GM18858 (cell line): ENCODE measurements around the gene CENPB.
A peak's percentile ranks its signal among the peaks of the same experiment; 100 is the strongest.
"Not testable (repeated sequence)": the region's sequence is repeated elsewhere in the genome, so short reads cannot be mapped to it uniquely, and the experiment has no call there.

Source experiments
- ATAC-seq: cut with Tn5 transposase; IDR thresholded peaks from one replicate; pipeline ENCODE4 v1.9.1; 2021; ENCODE audit not compliant: unreplicated experiment

The CENPB gene

DNA sequence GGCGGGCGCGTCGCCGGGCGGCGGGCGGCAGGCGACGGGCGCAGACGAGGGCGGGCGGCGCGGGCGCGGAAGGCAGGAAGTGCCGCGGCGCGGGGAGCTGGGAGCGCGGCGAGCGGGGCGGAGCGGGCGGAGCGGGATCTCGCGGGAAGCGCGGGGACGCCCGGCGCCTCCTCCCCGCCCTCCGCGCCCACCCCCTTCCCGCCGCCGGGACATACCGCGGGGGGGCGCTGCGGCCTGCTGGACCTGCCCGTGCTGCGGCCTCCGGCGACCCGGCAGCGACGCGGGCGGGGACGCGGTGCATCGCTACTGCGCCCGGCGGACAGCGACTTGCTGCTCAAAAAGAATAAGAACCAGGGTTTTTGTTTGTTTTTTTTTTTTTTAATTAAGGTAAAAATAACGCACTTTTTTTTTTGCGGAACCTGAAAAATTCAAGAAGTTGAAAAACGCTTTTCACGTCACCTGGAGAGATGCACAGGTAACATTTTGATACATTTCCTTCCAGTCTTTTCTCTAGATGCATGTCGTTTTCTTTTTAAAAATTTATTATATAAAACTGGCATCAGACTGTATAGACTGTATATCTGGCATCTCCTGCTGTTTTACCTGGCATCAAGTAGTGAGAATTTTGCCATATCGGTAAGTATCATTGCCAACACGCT is at the start of gene CENPB:
CENPB (minus strand) TSS at position 76 of the 659 bp plus-strand sequence. CDS start 257 bp downstream, outside the sequence.
- ATAC-seq, result peak; percentile 64

DNA sequence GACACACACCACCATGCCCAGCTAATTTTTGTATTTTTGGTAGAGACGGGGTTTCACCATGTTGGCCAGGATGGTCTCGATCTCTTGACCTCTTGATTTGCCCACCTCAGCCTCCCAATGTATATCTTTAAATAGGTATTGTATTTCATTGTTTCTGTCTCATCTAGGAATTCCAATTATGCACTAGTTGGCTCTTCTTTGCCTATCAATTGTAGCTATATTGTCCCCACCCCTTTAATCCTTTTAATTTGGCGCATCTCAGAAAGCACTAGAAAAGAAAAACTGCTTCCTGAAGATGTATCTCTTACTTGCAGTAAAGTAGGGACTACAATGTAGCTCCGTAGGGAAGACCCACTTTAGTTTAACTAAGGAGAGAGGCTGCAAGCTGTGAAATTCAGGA is 49.6 kb upstream of the CENPB start:
- no peak for ATAC-seq

GRCh38 chr20:3829891-3830290 is 43.4 kb upstream of the CENPB start:
- ATAC-seq, result not testable (repeated sequence)

GRCh38 chr20:3828798-3829197 is 42.3 kb upstream of the CENPB start:
- no peak for ATAC-seq

DNA sequence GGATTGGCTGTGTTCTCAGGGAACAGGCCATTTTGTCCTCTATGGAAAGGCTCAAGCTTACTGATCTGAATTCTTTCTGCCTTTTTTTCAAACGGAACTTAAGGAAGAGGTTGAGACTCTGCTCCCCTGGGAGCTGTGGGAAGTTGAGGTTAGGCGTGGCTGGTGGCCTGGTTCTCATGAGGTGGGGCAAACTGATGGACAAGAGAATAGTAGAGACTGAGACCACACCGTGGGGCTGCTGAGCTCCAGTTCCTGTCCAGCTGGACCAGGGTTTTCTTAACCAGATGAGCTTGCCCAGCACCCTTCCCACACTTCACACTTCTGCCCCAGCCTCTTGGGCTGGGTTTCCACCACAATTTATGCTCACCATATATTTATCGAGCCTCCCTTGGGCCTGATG is 39.9 kb upstream of the CENPB start:
- no peak for ATAC-seq

DNA sequence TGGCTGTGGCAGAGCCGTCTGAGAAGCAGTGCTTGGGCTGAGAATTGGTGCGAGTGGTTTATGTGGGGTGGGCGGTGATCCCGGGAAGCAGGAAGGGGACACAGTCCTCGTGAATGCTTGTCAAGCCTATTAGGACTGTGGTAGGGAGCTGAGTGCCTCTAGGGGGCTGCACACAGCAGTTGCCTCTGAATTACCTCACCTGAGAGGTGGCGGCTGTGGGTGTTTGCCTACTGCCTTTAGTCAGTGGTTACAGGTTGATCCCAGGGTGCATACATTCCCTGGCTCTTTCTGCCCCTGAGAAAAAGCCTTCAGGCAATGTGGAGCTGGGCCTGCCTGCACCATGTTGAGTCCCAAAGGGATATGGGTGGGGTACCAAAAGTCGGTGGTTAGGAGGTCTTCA is 39.0 kb upstream of the CENPB start:
- no peak for ATAC-seq

DNA sequence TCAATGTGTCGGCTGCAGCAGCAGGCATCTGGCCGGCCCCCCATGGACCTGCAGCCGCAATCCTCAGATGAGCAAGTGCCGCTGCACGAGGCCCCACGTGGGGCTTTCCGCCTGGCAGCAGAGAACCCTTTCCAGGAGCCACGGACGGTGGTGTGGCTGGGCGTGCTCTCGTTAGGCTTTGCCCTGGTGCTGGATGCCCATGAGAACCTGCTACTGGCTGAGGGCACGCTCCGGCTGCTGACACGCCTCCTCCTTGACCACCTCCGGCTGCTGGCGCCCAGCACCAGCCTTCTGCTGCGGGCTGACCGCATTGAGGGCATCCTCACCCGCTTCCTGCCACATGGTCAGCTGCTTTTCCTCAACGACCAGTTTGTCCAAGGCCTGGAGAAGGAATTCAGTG is 37.3 kb upstream of the CENPB start:
- ATAC-seq, result no peak

- ATAC-seq, result no peak
Measured at GRCh38 chr20:3821996-3822395, 35.5 kb upstream of the CENPB start.

DNA sequence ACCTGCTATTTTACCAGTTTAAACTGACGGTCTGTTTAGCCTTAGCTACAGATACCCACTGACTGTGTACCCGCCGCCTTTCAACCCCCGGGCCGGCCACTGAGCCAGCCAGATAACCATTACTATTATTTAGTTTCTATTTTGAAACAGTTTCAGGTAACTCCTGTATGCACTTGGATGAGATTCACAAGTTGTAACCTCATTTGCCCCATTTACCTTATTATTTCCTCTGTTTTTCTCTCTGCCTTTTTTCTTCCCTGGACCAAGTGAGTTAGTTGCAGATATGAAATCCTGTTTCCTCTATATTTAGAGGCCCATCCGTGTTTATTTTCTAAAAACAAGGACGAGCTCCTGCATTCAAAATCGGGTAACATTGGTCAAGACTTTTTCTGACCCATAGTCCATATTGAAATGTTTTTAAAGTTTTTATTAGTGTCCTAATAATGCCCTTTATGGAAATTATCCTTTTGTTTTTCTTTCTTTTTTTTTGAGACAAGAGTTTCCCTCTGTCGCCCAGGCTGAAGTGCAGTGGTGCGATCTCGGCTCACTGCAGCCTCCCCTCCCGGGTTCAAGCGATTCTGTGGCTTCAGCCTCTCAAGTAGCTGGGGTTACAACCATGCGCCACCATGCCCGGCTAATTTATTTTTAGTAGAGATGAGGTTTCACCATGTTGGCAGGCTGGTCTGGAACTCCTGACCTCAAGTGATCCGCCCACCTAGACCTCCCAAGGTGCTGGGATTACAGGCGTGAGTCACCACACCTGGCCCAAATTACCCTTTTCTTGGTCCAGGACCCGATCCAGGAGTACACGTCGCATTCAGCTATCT is 34.6 kb upstream of the CENPB start:
- ATAC-seq, result no peak

- peak; percentile 52 for ATAC-seq
Measured at GRCh38 chr20:3820048-3820900, 33.7 kb upstream of the CENPB start, which contains the start of gene AP5S1. TSS of gene AP5S1 (plus strand) at chr20:3820547. CDS start at chr20:3822118, 1,571 bp downstream.

- ATAC-seq, result no peak
Measured at GRCh38 chr20:3819411-3820047, 33.0 kb upstream of the CENPB start.

DNA sequence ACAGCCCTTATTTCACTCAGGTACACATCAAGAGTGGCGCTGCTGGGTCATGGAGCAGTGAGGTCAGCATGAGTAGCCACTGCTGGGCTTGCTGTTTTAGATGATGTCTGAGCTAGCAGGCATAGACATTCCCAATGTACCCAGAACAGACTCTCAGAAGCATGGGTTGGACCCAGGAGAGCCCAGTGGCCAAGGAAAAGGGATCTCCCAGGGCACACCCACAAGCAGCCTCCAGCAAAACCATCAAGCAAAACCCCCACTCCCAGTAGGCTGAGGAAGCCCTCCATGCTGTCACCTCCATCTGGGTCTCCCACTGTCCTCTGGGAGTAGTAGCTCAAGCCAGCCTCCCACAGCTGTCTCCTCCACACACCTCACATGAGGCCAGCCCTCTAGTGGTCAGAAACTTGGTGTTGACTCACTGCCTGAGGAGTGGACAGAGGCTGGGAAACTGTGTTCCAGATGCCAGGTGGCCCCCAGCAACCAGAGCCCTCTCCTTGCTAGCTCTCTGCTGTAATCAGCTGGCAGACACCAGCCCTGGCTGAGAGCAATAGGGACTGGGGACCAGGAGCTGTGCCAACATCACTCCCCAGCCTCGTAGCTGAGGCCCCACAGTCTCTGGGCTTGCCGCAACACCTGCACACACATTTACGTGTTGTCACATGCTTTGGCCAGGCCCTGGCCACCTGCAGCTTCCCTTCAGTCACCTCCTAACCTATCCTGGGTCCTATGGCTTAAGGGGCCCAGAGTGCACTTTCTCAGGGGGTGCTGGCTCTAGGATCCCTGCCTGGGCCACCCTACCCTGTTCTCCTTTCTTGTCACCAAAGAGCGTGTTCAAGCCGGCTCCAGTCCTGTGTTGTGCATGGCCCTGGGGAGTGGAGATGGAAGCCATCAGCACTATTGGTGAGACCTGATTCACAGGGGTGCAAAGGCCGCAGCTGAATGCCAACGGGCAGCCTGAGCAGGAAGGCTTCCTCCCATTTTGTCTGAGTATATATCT is 31.9 kb upstream of the CENPB start:
- no peak for ATAC-seq

DNA sequence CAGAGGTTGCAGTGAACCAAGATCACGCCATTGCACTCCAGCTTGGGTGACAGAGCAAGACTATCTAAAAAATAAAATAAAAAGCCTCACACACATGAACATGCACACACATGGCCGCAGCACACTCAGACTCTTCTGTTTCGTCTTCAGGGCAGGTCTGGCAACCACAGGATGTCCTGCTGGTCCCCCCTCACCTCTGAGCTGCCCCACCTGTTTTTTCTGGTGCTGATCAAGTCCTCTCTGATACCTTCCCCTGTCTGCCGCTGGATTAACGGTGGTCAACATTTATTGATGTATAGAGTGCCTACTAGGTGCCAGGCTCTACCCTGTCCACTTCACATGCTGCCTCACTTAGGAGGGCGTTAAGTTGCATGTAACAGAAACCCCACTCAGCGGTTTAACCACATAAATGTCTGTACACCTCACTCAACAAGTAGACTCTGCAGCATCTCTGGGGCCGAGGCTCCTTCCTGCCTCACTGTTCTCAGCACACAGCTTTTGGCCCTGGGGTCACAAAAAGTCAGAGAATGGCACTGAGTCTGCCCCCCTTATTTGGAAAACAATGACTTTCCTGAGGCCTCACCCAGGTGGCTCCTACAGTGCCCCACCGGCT is 29.3 kb upstream of the CENPB start:
- ATAC-seq, result no peak

- no peak for ATAC-seq
Measured at GRCh38 chr20:3814928-3815495, 28.5 kb upstream of the CENPB start.

DNA sequence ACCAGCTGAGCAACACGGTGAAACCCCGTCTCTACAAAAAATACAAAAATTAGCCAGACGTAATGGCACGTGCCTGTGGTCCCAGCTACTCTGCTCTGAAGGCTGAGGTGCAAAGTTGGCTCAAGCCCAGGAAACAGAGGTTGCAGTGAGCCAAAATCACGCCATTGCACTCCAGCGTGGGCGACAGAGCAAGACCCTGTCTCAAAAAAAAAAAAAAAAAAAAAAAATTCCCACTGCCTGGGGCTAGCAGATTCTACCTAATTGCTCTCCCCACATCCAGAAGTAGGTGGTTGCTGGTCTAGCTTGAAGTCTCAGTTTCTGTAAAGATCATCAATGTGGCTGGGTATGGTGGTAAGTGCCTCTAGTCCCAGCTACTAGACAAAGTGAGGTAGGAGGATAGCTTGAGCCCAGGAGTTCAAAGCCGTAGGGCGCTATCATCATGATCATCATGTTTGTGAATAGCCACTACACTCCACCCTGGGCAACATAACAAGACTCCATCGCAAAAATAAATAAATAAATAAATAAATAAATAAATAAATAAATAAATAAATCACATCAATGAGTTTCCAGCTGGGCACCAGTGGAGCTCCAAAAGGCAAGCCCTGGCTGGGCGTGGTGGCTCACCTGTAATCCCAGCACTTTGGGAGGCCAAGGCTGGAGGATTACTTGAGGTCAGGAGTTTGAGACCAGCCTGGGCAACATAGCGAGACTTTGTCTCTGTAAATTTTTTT is 27.5 kb upstream of the CENPB start:
- ATAC-seq, result no peak

DNA sequence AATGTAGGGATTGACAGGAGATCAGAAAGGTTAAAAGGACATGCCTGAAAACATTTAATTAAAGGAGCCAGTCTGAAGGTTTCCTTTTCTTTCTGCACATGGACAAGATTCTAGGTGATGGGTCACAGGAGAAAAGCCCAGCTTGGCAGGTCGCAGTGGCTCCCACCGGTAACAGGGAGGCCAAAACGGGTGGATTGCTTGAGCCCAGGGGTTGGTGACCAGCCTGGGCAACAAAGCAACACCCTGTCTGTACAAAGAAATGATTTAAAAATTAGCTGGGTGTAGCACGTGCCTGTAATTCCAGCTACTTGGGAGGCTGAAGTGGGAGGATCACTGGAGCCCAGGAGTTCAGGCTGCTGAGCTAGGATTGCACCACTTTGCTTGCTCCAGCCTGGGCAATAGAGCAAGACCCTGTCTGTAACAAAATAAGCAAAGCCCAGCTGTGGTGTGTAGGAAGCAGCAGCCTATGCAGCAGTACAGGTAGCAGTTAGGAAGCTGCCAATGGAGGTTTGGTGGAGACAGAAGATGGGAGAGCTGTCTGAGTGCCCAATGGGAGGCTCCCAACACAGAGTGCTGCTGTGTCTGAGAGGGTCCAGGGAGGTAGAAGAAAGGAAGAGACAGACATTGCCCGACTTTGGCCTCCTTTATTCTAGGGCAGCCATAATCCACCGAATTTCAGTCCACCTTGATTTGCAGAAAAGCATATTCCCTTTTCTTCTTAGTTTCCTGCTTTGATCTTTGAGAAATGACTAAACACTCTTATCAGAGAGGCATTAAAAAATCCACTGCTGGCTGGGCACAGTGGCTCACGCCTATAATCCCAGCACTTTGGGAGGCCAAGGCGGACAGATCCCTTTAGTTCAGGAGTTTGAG is 26.7 kb upstream of the CENPB start:
- no peak for ATAC-seq

DNA sequence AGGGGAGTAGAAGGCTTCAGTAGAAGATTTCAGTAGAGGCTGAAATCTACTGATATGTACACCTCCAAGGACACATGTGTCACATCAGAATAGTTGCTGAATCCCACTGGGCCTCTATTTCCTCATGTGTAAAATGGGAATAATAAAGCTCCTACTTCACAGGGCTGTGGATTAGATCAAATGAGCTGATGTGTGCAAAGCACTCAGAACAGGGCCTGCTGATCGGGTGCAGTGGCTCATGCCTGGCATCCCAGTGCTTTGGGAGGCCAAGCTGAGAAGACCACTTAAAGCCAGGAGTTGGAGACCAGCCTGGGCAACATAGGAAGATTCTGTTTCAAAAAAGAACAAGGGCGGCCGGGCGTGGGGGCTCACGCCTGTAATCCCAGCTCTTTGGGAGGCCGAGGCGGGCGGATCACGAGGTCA is 25.7 kb upstream of the CENPB start:
- ATAC-seq, result no peak
